ENCODE results near the gene KIAA0232.

KIAA0232 gene

DNA sequence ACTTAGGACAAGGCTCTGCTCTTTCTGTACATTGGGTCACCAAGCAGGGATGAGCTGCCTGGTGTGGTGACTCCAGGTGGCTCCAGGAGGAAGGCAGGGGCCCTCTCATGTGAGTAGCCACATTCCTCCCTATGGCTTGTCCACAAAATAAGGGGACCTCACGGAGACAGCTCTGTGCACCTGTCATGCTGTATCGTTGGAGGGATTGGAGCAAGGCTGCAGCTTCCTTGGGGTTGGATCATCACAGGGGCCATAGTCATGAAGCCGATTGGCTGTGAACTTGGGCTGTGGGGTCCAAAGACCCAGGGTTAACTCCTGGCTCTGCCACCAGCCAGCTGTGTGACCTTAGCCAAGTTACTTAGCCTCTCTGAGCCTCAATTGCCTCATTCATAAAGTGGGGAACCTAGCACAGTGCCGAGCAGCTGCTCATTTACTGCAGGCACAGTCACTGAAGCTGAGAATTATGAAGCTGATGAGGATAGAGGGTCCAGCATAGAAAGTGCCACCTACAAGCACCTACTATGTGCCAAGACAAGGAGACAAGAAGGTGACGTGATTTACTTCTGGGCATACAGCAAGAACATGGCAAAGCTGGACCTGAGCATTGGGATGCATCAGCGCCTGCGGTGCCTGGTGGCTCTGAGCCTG lies 11.8 kb upstream of the KIAA0232 start:
- H3K4me3 ChIP-seq (ENCODE audit: low read depth, low read length), result no peak overlapping the region
- H3K9ac ChIP-seq (ENCODE audit: low read depth, low read length), result no peak overlapping the region
- no peaks in the 10 kb centered on the region for H3K36me3 ChIP-seq (ENCODE audit: control insufficient read depth, insufficient read depth, low read length)
- no peaks in the 10 kb centered on the region for H3K9me3 ChIP-seq (ENCODE audit: control insufficient read depth, insufficient read depth, low read length)
- H3K4me1 ChIP-seq (ENCODE audit: control insufficient read depth, insufficient read depth, low read length), result no peaks in the 10 kb centered on the region
- no peaks in the 10 kb centered on the region for H3K27me3 ChIP-seq (ENCODE audit: control insufficient read depth, insufficient read depth, low read length)

- Histone ChIP-seq H3K9me3 (ENCODE audit: control insufficient read depth, insufficient read depth, low read length) (no peaks in the 10 kb centered on the region), H3K4me3 (ENCODE audit: low read depth, low read length) (no peak overlapping the region), H3K36me3 (ENCODE audit: control insufficient read depth, insufficient read depth, low read length) (no peaks in the 10 kb centered on the region), H3K9ac (ENCODE audit: low read depth, low read length) (no peak overlapping the region), H3K27me3 (ENCODE audit: control insufficient read depth, insufficient read depth, low read length) (no peaks in the 10 kb centered on the region), H3K4me1 (ENCODE audit: control insufficient read depth, insufficient read depth, low read length) (no peaks in the 10 kb centered on the region)
These were observed 11.3 kb upstream of the KIAA0232 start for GRCh38 chr4:6771229-6771671.

DNA sequence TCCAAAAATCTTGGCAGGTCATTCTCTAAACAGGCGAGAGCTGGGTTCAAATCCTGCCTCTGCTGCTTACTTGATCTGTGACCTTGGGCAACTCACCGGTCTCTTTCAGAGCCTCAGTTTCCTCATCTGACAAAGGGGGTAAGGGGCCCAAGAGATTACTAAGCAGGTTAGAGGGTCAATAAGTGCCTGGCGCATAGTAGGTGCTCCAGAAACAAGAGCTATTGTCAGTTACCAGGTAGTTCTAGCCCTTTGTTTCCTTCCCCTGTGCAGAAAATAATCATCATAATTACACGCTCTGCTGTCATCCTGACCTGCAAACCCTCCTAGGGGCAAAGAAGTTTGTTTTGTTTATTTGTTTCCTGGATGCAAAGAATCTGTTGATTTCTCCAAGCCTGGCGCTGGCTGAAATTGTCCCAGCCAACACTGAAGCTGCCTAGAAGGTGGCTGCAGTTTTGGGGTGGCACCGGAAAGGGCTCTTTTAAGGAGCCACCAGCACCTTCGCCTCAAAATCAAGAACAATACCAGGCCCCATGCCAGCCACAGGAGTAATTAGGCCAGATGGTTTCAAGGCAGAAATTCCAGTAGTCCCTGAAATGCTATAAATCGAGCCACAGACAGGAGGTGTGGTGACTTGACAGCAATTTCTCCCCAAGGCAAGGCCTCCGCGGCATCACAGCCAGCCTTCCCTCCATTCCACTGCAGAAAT lies 10.2 kb upstream of the KIAA0232 start:
- no peak overlapping the region for H3K4me3 ChIP-seq (ENCODE audit: low read depth, low read length)
- H3K4me1 ChIP-seq (ENCODE audit: control insufficient read depth, insufficient read depth, low read length), result no peaks in the 10 kb centered on the region
- H3K9me3 ChIP-seq (ENCODE audit: control insufficient read depth, insufficient read depth, low read length), result no peaks in the 10 kb centered on the region
- H3K27me3 ChIP-seq (ENCODE audit: control insufficient read depth, insufficient read depth, low read length), result no peaks in the 10 kb centered on the region
- no peaks in the 10 kb centered on the region for H3K36me3 ChIP-seq (ENCODE audit: control insufficient read depth, insufficient read depth, low read length)
- H3K9ac ChIP-seq (ENCODE audit: low read depth, low read length), result no peak overlapping the region

- H3K4me1 ChIP-seq (ENCODE audit: control insufficient read depth, insufficient read depth, low read length), result no peaks in the 10 kb centered on the region
- H3K4me3 ChIP-seq (ENCODE audit: low read depth, low read length), result no peak overlapping the region
- no peaks in the 10 kb centered on the region for H3K36me3 ChIP-seq (ENCODE audit: control insufficient read depth, insufficient read depth, low read length)
- H3K27me3 ChIP-seq (ENCODE audit: control insufficient read depth, insufficient read depth, low read length), result no peaks in the 10 kb centered on the region
- H3K9ac ChIP-seq (ENCODE audit: low read depth, low read length), result no peak overlapping the region
- no peaks in the 10 kb centered on the region for H3K9me3 ChIP-seq (ENCODE audit: control insufficient read depth, insufficient read depth, low read length)
These were observed 9.4 kb upstream of the KIAA0232 start for GRCh38 chr4:6773106-6773505.

DNA sequence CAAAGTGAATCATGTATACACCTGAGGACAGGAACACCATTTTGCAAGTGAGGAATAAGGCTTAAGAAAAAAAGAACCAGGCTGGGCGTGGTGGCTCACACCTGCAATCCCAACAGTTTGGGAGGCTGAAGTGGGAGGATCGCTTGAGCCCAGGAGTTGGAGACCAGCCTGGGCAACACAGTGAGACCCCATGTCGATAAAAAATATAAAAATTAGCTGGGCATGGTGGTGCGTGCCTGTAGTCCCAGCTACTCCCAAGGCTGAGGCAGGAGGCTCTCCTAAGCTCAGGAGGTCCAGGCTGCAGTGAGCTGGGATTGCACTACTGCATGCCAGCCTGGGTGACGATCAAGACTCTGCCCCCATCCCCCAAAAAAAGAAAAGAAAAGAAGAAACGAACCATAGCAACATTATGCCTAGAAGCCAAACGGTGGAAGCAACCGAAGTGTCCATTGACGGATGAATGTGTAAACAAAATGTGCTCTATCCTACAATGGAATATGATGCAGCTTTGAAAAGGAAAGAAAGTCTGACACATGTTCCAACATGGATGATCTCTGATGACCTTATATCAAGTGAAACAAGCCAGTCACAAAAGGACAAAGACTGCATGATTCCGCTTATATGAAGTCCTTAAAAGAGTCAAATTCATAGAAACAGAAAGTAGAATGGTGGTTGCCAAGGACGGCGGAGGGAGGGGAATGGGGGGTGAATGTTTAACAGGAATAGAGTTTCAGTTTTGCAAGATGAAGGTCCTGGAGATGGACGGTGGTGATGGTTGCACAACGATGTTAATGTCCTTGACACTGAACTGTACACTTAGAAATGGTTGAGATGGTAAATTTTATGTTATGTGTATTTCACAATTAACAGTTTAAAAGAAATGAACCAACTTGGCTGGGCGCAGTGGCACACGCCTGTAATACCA lies 8.6 kb upstream of the KIAA0232 start:
- Histone ChIP-seq H3K4me1 (ENCODE audit: control insufficient read depth, insufficient read depth, low read length) (no peaks in the 10 kb centered on the region), H3K9ac (ENCODE audit: low read depth, low read length) (no peak overlapping the region), H3K4me3 (ENCODE audit: low read depth, low read length) (no peak overlapping the region)

GRCh38 chr4:6775746-6776145 lies 6.8 kb upstream of the KIAA0232 start:
- Histone ChIP-seq H3K9ac (ENCODE audit: low read depth, low read length) (no peak overlapping the region), H3K4me1 (ENCODE audit: control insufficient read depth, insufficient read depth, low read length) (peaks cover 9% of the 10 kb centered on the region), H3K36me3 (ENCODE audit: control insufficient read depth, insufficient read depth, low read length) (no peaks in the 10 kb centered on the region), H3K27me3 (ENCODE audit: control insufficient read depth, insufficient read depth, low read length) (peaks cover under 1% of the 10 kb centered on the region), H3K4me3 (ENCODE audit: low read depth, low read length) (no peak overlapping the region), H3K9me3 (ENCODE audit: control insufficient read depth, insufficient read depth, low read length) (no peaks in the 10 kb centered on the region)

More for the DNA sequence above, 8.6 kb upstream of the KIAA0232 start:
- Histone ChIP-seq H3K36me3 (ENCODE audit: control insufficient read depth, insufficient read depth, low read length) (no peaks in the 10 kb centered on the region), H3K9me3 (ENCODE audit: control insufficient read depth, insufficient read depth, low read length) (no peaks in the 10 kb centered on the region), H3K27me3 (ENCODE audit: control insufficient read depth, insufficient read depth, low read length) (no peaks in the 10 kb centered on the region)

- H3K36me3 ChIP-seq (ENCODE audit: control insufficient read depth, insufficient read depth, low read length), result no peaks in the 10 kb centered on the region
- peaks cover 12% of the 10 kb centered on the region for H3K27me3 ChIP-seq (ENCODE audit: control insufficient read depth, insufficient read depth, low read length)
- no peak overlapping the region for H3K9ac ChIP-seq (ENCODE audit: low read depth, low read length)
- H3K4me1 ChIP-seq (ENCODE audit: control insufficient read depth, insufficient read depth, low read length), result peaks cover 11% of the 10 kb centered on the region
- H3K9me3 ChIP-seq (ENCODE audit: control insufficient read depth, insufficient read depth, low read length), result no peaks in the 10 kb centered on the region
- H3K4me3 ChIP-seq (ENCODE audit: low read depth, low read length), result no peak overlapping the region
These were observed 5.4 kb upstream of the KIAA0232 start for GRCh38 chr4:6776920-6777635.

DNA sequence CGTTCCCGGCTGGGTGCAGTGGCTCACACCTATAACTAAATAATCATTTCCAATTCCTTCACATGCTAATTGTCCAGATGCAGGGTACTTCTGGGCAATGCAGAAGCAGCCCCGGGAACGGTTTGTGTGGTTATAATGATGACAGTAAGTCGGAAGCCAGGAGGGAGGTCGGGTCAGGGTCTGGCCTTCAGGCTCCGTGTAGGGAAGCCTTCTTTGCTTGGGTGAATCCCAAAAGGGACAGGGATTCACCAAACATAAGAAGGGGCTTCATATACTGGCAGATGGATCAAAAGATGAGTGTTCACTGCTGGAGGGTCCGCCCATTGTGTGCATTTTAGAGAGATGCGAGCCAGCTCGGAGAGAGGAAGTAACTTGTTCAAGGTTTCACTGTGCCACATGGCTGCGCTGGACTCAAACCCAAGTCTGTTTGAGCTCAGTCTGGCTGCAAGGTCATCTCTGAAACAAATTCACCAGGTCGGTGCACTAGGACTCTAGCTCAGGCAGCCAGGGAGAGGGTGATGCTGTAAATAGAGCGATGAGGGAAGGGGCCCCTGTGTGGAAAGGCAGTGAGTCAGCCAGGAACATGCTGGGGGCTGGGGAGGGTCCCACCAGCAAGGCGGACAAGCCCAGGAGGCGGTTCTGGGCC lies 4.8 kb upstream of the KIAA0232 start:
- H3K27me3 ChIP-seq (ENCODE audit: control insufficient read depth, insufficient read depth, low read length), result peaks cover 12% of the 10 kb centered on the region
- no peak overlapping the region for H3K9ac ChIP-seq (ENCODE audit: low read depth, low read length)
- H3K4me1 ChIP-seq (ENCODE audit: control insufficient read depth, insufficient read depth, low read length), result peaks cover 11% of the 10 kb centered on the region
- no peak overlapping the region for H3K4me3 ChIP-seq (ENCODE audit: low read depth, low read length)
- H3K36me3 ChIP-seq (ENCODE audit: control insufficient read depth, insufficient read depth, low read length), result no peaks in the 10 kb centered on the region
- H3K9me3 ChIP-seq (ENCODE audit: control insufficient read depth, insufficient read depth, low read length), result no peaks in the 10 kb centered on the region

- Histone ChIP-seq H3K27me3 (ENCODE audit: control insufficient read depth, insufficient read depth, low read length) (peaks cover 12% of the 10 kb centered on the region), H3K9me3 (ENCODE audit: control insufficient read depth, insufficient read depth, low read length) (no peaks in the 10 kb centered on the region), H3K9ac (ENCODE audit: low read depth, low read length) (no peak overlapping the region)
These were observed 4.1 kb upstream of the KIAA0232 start for GRCh38 chr4:6778435-6778834.

GRCh38 chr4:6779667-6780565 lies 2.6 kb upstream of the KIAA0232 start:
- H3K36me3 ChIP-seq (ENCODE audit: control insufficient read depth, insufficient read depth, low read length), result no peaks in the 10 kb centered on the region
- H3K9ac ChIP-seq (ENCODE audit: low read depth, low read length), result no peak overlapping the region
- peaks cover 12% of the 10 kb centered on the region for H3K27me3 ChIP-seq (ENCODE audit: control insufficient read depth, insufficient read depth, low read length)
- peaks cover 11% of the 10 kb centered on the region for H3K4me1 ChIP-seq (ENCODE audit: control insufficient read depth, insufficient read depth, low read length)
- no peaks in the 10 kb centered on the region for H3K9me3 ChIP-seq (ENCODE audit: control insufficient read depth, insufficient read depth, low read length)
- no peak overlapping the region for H3K4me3 ChIP-seq (ENCODE audit: low read depth, low read length)

More at GRCh38 chr4:6778435-6778834, 4.1 kb upstream of the KIAA0232 start:
- Histone ChIP-seq H3K4me3 (ENCODE audit: low read depth, low read length) (no peak overlapping the region), H3K36me3 (ENCODE audit: control insufficient read depth, insufficient read depth, low read length) (no peaks in the 10 kb centered on the region), H3K4me1 (ENCODE audit: control insufficient read depth, insufficient read depth, low read length) (peaks cover 11% of the 10 kb centered on the region)
